ENCODE data around the gene KCNQ1.

Gene KCNQ1

DNA sequence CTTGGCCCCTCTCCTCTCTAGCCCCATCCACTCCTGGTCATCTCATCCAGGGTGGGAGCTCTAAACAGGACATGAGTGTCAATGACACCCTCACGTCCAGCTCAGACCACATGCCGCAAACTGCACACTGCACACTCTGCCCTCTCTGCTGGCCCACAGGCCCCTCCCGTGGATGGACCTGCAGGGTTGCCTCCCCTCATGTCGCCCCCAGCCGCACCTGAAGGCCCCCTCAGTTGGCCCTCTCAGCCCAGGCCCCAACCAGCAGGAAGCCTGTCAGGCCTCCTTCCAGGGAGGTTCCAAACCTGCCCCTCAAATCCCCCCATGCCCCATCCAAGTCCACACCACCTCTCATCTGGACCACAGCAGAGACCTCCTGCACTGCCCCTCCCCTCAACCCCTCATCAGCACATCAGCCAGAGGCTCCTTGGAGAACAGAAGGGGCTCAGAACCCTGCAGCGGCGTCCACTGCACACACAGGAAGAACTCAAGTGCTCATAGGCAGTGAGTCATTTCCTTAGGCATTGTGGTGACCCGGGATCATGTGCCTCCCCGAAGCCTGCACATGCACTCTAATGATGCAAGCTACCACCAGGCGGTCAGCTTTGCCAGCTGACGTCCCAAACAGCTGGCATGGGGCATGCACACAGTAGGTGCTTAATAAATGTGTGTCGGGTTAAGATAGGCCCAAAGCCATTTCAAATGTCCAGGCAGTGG lies 453.7 kb downstream of the KCNQ1 start:
- no peak for DNase-seq

All from left hindlimb (tissue), 1 donor.